ENCODE results near the gene DNAH1.

The DNAH1 gene

GRCh38 chr3:52357151-52358080 is 41.3 kb downstream of the DNAH1 start:
- Histone ChIP-seq H3K9me3 (no peaks in the 10 kb centered on the region), H3K4me3 (ENCODE audit: low read depth, low read length) (no peak overlapping the region), H3K27me3 (no peaks in the 10 kb centered on the region), H3K36me3 (no peaks in the 10 kb centered on the region), H3K4me1 (no peaks in the 10 kb centered on the region)
- TF ChIP-seq CTCF (IDR thresholded peaks at IDR 0.05; ENCODE audit: low read depth, low read length): no peak
- no peak for DNase-seq

GRCh38 chr3:52358362-52358940 is 42.3 kb downstream of the DNAH1 start:
- no peak overlapping the region for H3K4me3 ChIP-seq (ENCODE audit: low read depth, low read length)
- TF ChIP-seq CTCF (IDR thresholded peaks at IDR 0.05; ENCODE audit: low read depth, low read length): no peak
- DNase-seq: no peak
- H3K9me3 ChIP-seq: no peaks in the 10 kb centered on the region
- H3K27me3 ChIP-seq: no peaks in the 10 kb centered on the region
- no peaks in the 10 kb centered on the region for H3K36me3 ChIP-seq
- H3K4me1 ChIP-seq: no peaks in the 10 kb centered on the region

- no peaks in the 10 kb centered on the region for H3K9me3 ChIP-seq
- no peaks in the 10 kb centered on the region for H3K36me3 ChIP-seq
- TF ChIP-seq CTCF (IDR thresholded peaks at IDR 0.05; ENCODE audit: low read depth, low read length): no peak
- no peaks in the 10 kb centered on the region for H3K27me3 ChIP-seq
- H3K4me3 ChIP-seq (ENCODE audit: low read depth, low read length): no peak overlapping the region
- no peak for DNase-seq
- H3K4me1 ChIP-seq: no peaks in the 10 kb centered on the region
Measured at GRCh38 chr3:52359116-52359855, 43.2 kb downstream of the DNAH1 start.

- H3K36me3 ChIP-seq: no peaks in the 10 kb centered on the region
- no peaks in the 10 kb centered on the region for H3K4me1 ChIP-seq
- H3K27me3 ChIP-seq: no peaks in the 10 kb centered on the region
- TF ChIP-seq CTCF (IDR thresholded peaks at IDR 0.05; ENCODE audit: low read depth, low read length): no peak
- no peak for DNase-seq
- H3K9me3 ChIP-seq: no peaks in the 10 kb centered on the region
- H3K4me3 ChIP-seq (ENCODE audit: low read depth, low read length): no peak overlapping the region
Measured at GRCh38 chr3:52361011-52361410, 44.9 kb downstream of the DNAH1 start.

GRCh38 chr3:52361454-52361853 is 45.3 kb downstream of the DNAH1 start:
- no peak for TF ChIP-seq CTCF (IDR thresholded peaks at IDR 0.05; ENCODE audit: low read depth, low read length)
- no peaks in the 10 kb centered on the region for H3K4me1 ChIP-seq
- no peaks in the 10 kb centered on the region for H3K9me3 ChIP-seq
- DNase-seq: no peak
- H3K27me3 ChIP-seq: no peaks in the 10 kb centered on the region
- no peaks in the 10 kb centered on the region for H3K36me3 ChIP-seq
- no peak overlapping the region for H3K4me3 ChIP-seq (ENCODE audit: low read depth, low read length)

All from BE2C (cell line).